HEK293T (cell line): Measurements from ENCODE around the gene VAV3.

Source experiments
- ARNT ChIP-seq: fragments of 450-650 bp; IDR thresholded peaks from 2 replicates; pipeline ENCODE4 v1.6.1; 2017; ENCODE audit warnings: mild to moderate bottlenecking
- CTBP1 ChIP-seq: fragments of 450-650 bp; IDR thresholded peaks from 2 replicates; pipeline ENCODE4 v1.6.1; 2016; ENCODE audit warnings: borderline replicate concordance
- ELF4 ChIP-seq: fragments of 450-650 bp; IDR thresholded peaks from 2 replicates; pipeline ENCODE4 v1.6.1; 2017; ENCODE audit warnings: antibody characterized with exemption
- FOXA1 ChIP-seq: fragments of 450-650 bp; IDR thresholded peaks from 2 replicates; pipeline ENCODE4 v1.6.1; 2016; ENCODE audit warnings: mild to moderate bottlenecking
- FOXK2 ChIP-seq: fragments of 450-650 bp; IDR thresholded peaks from 2 replicates; pipeline ENCODE4 v1.6.1; 2016; ENCODE audit warnings: mild to moderate bottlenecking
- FOXM1 ChIP-seq: fragments of 450-650 bp; IDR thresholded peaks from 2 replicates; pipeline ENCODE4 v1.6.1; 2017; ENCODE audit warnings: mild to moderate bottlenecking, borderline replicate concordance
- HDGF ChIP-seq: fragments of 450-650 bp; IDR thresholded peaks from 2 replicates; pipeline ENCODE4 v1.6.1; 2017; ENCODE audit warnings: antibody characterized with exemption, borderline replicate concordance
- L3MBTL2 ChIP-seq: fragments of 450-650 bp; conservative IDR thresholded peaks from 2 replicates; pipeline ENCODE4 v1.6.1; 2016; ENCODE audit warnings: mild to moderate bottlenecking
- SP1 ChIP-seq: fragments of 450-650 bp; IDR thresholded peaks from 2 replicates; pipeline ENCODE4 v1.6.1; 2017
- SUZ12 ChIP-seq: fragments of 450-650 bp; IDR thresholded peaks from 2 replicates; pipeline ENCODE4 v1.6.1; 2016; ENCODE audit warnings: mild to moderate bottlenecking
- ZNF384 ChIP-seq: fragments of 450-650 bp; IDR thresholded peaks from 2 replicates; pipeline ENCODE4 v1.6.1; 2016
- TF ChIP-seq, protein P1 (sequence below): fragments of 450-650 bp; IDR thresholded peaks from 2 replicates; pipeline ENCODE4 v1.6.1; 2016

DNA sequence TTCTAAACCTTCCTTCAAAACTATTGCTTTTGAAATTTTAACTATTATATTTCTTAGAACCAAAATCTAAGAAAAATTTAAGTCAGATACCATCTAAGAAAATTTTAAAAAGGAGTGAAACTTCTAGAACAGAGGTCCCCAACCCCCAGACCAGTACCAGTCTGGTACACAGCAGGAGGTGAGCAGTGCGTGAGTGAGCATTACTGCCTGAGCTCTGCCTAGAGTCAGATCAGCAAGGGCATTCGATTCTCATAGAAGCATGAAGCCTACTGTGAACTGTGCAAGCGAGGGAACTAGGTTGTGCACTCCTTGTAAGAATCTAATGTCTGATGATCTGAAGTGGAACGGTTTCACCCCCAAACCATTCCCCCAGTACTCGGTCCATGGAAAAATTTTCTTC is 106.7 kb downstream of the VAV3 start:
- TF ChIP-seq ELF4, result no peak
- TF ChIP-seq ZNF384, result no peak
- TF ChIP-seq, protein P1, sequence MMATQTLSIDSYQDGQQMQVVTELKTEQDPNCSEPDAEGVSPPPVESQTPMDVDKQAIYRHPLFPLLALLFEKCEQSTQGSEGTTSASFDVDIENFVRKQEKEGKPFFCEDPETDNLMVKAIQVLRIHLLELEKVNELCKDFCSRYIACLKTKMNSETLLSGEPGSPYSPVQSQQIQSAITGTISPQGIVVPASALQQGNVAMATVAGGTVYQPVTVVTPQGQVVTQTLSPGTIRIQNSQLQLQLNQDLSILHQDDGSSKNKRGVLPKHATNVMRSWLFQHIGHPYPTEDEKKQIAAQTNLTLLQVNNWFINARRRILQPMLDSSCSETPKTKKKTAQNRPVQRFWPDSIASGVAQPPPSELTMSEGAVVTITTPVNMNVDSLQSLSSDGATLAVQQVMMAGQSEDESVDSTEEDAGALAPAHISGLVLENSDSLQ, result no peak
- no peak for TF ChIP-seq FOXM1
- TF ChIP-seq HDGF, result no peak
- no peak for TF ChIP-seq L3MBTL2
- TF ChIP-seq SUZ12, result no peak
- no peak for TF ChIP-seq SP1
- TF ChIP-seq FOXA1, result no peak
- TF ChIP-seq FOXK2, result no peak
- TF ChIP-seq CTBP1, result no peak
- no peak for TF ChIP-seq ARNT
